Stimulated activated CD4-positive, alpha-beta T cell treated with anti-CD3 and anti-CD28 coated beads, Interleukin-4, amount 100 ng/mL, for 24 hours (primary cell): Measurements from ENCODE around the gene ZFYVE19.
A peak's percentile ranks its signal among the peaks of the same experiment; 100 is the strongest.

Source experiments
- DNase-seq: peaks from one replicate; pipeline ENCODE4 v3.0.0-alpha.2; 2020

Gene ZFYVE19

GRCh38 chr15:40807028-40807887 is at the start of gene ZFYVE19, which contains the start of gene DNAJC17:
Gene ZFYVE19, plus strand, starts transcription at chr15:40807089. Its CDS starts 501 bp downstream, at chr15:40807590.
Gene DNAJC17, minus strand, starts transcription at chr15:40807473. Its CDS starts 27 bp downstream, at chr15:40807446.
- DNase-seq, result peak; percentile 96

GRCh38 chr15:40759961-40760360 is 46.9 kb upstream of the ZFYVE19 start:
- no peak for DNase-seq

GRCh38 chr15:40762919-40763800 is 43.7 kb upstream of the ZFYVE19 start:
- peak; percentile 39 for DNase-seq

GRCh38 chr15:40763801-40764628 is 42.9 kb upstream of the ZFYVE19 start, which contains the start of gene GCHFR:
Gene GCHFR, plus strand, starts transcription at chr15:40764068. Its CDS starts 113 bp downstream, at chr15:40764181.
- DNase-seq, result peak; percentile 64

- no peak for DNase-seq
Measured at GRCh38 chr15:40764629-40765103, 42.2 kb upstream of the ZFYVE19 start.

DNA sequence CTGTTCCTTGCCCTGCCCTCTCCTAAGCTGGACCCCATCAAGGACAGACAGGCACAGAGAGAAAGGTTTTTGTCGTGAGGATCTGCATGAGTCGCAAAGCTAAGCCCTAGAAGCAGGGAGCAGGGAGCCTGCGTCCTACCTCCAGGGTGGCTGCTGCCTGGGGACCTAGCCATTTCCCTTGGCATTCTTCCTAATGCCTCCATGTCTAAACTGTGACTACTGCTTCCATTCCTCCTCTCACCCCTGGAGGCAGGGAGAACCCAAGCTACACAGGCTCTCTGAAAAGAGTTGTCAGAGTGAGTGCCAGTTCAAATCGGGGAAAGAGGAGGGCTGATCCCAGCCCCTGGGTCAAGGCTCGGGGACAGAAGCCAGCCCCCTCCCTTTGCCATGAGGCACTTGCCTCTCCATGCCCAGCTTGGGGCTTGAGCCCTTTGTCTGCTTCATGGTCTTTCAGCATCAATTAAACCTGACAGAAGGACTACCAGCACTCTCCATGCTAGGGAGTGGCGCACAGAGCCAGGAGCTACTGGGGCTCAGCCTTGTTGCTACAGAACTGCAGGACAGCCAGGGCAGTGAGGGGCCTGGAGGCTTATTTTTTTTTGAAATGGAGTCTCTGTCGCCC is 40.6 kb upstream of the ZFYVE19 start:
- no peak for DNase-seq

DNA sequence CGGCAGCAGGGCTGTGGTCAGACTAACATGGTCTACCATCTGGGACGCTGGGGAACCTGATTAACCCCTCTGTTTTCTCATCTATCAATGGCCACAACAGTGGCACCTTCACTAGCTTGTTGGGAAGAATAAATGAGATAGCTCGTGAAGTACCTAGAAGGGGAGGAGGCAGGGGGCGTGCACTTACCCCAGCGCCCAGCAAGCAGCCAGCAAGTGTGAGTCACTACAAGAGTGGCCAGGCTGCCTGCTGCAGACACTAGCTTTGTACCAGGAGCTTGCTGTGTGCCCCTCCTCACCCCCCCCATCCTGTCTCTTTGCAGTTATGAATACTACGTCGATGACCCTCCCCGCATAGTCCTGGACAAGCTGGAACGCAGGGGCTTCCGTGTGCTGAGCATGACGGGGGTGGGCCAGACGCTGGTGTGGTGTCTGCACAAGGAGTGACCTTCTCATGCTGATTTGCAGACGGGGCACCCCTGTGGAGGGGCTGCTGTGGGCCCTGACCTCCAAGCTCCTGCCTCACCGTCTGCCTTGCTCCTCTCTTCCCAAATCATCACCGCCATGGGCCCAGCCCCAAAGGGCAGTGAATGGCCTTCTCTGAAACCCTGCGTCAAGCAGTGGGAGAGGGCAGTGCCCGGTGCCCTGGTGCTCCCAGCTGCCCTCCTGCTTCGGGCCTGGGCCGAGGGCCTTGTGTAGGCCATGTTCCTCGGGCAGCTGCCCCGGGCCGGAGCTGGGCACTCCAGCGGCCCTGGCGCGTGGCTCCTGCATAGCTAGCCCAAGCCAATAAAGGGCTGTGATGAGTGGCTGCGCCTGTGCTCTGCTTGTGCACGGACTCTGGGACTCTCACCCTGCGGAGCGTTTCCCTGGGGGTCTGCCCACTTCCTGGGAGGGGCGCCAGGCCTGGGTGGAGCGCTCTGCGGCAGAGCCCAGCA is 39.7 kb upstream of the ZFYVE19 start:
- DNase-seq, result no peak

DNA sequence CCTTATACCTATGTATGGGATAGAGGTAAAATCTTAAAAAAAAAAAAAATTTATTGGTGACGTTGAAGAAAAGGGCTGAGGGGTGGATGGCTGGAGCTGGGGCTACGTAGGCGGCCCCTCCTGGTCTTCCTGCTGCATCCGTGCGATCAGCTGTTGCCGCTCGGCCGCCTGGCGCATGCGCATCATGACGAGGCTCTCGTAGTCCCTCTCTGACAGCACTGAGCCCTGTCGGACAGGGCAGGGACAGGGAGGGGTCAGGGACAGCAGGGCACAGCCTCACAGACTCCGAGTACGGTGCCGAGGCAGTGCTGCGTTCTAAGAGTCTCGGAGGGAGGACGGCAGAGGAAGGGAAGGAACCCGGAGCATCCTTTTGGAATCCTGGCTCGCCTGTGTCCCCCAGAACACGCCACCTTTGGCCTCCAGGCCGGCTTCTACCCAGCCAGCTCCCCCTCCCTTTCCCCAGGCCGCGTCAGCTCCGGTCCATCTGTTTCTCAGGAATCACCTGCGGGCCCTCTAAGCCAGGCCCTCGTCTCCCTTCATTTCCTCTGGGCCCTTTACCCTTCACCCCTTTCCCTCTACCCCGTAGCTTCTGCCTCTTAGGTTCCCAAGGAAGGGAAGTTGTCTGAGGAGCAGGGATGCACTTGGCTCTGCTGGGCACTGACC is 38.9 kb upstream of the ZFYVE19 start:
- no peak for DNase-seq

DNA sequence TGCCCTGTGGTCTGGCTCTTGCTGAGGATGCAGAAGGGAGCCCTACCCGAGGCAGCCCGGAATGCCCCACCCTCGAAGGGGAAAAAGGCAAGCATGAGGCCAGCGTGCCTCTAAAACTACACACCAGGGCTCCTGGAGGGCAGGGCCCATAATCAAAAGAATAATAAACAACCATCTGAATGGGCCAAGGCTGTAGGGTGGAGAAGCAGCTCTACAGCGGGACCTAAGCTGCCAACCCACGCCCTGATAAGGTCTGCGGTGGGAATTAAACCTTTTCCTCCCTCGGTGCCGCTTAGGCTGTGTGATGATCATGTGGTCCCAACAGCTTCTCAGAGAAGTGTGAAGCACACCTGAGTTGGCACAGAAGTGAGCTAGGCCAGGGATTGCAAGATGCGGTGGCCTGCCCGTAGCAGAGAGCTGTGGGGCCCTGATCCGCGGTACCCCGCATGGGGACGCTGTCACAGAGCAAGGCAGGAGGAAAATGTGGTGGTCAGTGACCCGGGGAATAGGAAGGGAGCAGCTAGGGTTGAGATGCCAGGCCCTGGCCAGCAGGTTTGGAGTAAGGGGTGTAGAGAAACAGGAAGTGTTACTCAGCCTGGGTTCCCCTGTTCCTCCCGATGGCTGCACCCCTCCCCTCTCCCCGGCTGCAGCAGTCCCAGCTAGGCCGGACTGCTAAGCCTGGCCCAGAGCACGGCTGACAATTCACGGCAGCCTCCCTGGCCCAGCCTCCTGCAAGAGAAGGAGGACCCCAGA is 38.2 kb upstream of the ZFYVE19 start:
- no peak for DNase-seq

DNA sequence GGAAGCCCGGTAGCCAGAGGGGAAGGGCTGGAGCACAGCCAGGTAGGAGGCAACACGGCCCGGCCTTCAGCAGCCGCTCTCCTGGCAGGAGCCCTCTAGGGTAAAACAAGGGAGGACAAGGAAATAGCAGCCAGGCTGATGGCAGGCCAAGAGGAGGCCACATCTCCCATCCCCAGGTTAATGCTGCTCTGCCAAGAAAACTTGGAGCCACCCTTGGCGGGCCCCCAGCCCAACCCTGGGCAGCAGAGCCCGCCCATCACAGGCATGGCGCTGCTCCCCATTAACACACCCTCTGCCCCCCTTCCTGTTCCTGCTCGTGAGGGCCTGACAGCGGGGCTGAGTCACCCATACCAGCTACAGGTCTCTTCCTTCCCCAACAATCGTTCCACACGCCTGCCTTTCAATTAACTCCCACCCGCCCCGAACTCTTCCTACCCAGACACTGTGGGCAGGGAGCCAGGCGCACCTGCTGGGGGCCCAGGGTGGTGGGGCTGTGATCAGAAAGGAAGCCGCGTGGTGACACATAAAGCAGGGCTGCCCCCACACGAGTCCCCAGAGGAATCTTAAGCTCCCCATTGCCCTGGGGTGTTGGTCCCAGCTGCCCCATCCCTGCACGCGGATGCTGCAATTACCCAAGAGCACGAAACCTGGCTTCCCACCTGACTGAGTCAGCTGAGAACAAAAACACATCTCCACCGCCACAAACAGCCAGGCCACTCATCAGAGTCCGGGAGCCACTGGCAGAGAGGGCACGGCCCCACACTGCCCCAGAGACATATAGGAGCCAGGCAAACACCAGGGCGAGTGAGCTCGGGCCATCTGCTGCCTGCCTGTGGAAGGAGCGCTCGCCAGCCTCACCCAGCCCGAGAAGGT is 37.4 kb upstream of the ZFYVE19 start, which contains the start of gene C15orf62:
Gene C15orf62, plus strand, starts transcription at position 707 of the 873 bp plus-strand sequence. CDS start 516 bp downstream, outside the sequence.
- peak; percentile 71 for DNase-seq

- no peak for DNase-seq
Measured at GRCh38 chr15:40770147-40770721, 36.7 kb upstream of the ZFYVE19 start.

DNA sequence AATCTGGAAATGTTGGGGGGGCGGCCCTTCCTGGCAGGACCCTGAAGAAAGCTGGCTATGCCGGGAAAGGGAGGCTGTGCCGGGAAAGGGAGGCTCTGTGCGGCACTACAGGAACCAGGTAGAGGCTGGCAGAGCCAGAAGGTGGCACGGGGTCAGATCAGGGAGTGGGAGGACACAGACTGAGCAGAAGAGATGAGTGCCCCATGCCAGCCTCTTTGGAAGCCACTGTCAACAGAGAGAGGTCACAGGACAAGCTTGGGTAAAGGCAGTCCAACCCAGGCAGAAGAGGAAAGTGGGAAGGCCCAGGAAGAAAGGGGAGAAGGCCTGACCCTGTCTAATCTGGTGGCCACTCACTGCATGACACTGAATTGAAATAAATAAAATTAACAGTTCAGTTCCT is 35.6 kb upstream of the ZFYVE19 start:
- DNase-seq, result no peak

GRCh38 chr15:40772014-40772413 is 34.9 kb upstream of the ZFYVE19 start:
- DNase-seq, result no peak

DNA sequence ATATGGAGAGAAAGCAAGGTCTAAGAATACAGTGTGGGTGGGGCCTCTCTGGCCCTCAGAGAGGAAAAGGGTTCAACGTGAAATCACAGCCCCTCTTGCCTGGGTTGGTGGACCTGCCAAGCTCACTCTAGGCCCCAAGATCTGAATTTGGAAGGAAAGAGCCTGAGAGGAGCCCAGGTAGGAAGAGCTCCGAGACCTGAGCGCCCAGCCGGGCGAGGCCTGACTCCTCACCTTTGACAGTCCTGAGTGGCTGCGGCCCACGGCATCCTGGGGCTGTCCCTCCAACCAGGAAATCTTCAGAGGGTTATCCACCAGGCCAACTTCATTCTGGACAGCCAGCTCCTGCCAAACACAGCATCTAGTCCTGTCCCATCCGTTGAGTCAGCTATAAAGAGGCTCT is 33.4 kb upstream of the ZFYVE19 start:
- no peak for DNase-seq

- no peak for DNase-seq
Measured at GRCh38 chr15:40773902-40774301, 33.0 kb upstream of the ZFYVE19 start.

- DNase-seq, result no peak
Measured at GRCh38 chr15:40775007-40775406, 31.9 kb upstream of the ZFYVE19 start.

GRCh38 chr15:40775740-40776536 is 31.0 kb upstream of the ZFYVE19 start:
- DNase-seq, result no peak
